Activated CD8-positive, alpha-beta T cell treated with anti-CD3 and anti-CD28 coated beads for 36 hours (primary cell): Measurements from ENCODE around the gene PRKD1. TPM values are rescaled to one million over a fixed set of nuclear protein-coding genes. Genes with fewer than 3 reads are reported as not detected.
"Not testable (repeated sequence)": the region's sequence is repeated elsewhere in the genome, so short reads cannot be mapped to it uniquely, and the experiment has no call there.

Experiments
- ATAC-seq: fragments of 200-7000 bp; cut with Tn5 transposase; one replicate; pipeline ENCODE4 v1.10.0; 2021; ENCODE audit warnings: mild to moderate bottlenecking, moderate library complexity
- CTCF ChIA-PET: fragments of 350-600 bp; sonication (Branson Sonifier 250); formaldehyde crosslinking; loops from one replicate; lab custom pipeline; 2021; ENCODE audit warnings: antibody characterized with exemption; lab: Charles Lee
- POLR2A ChIA-PET: fragments of 350-600 bp; sonication (Branson Sonifier 250); formaldehyde crosslinking; loops from one replicate; lab custom pipeline; 2021; ENCODE audit warnings: antibody characterized with exemption; lab: Charles Lee
- DNase-seq: peaks from one replicate; pipeline ENCODE4 v3.0.0-alpha.2; 2020
- H3K27ac Mint-ChIP-seq: one replicate; pipeline ENCODE4 v1.8.0; 2021; ENCODE audit warnings: mild to moderate bottlenecking, mixed read lengths
- H3K27me3 Mint-ChIP-seq: one replicate; pipeline ENCODE4 v1.8.0; 2021; ENCODE audit warnings: mixed read lengths
- H3K36me3 Mint-ChIP-seq: one replicate; pipeline ENCODE4 v1.8.0; 2021; ENCODE audit warnings: low read depth, mixed read lengths
- H3K4me1 Mint-ChIP-seq: one replicate; pipeline ENCODE4 v1.8.0; 2021; ENCODE audit warnings: low read depth, mixed read lengths
- H3K4me3 Mint-ChIP-seq: one replicate; pipeline ENCODE4 v1.8.0; 2021; ENCODE audit warnings: mild to moderate bottlenecking, moderate library complexity, mixed read lengths
- H3K9me3 Mint-ChIP-seq: one replicate; pipeline ENCODE4 v1.8.0; 2021; ENCODE audit warnings: mixed read lengths
- intact Hi-C: fragments of 100-400 bp; cut with micrococcal nuclease; formaldehyde crosslinking; loops from one replicate; pipeline ENCODE4 v1.10.0; 2022
- total RNA-seq, 2 experiments: library from RNA; stranded (reverse); gene quantifications; one replicate each; pipeline ENCODE4 v1.2.3, GENCODE V29; 2021
- TF ChIP-seq, protein P1 (sequence below): fragments of 200-600 bp; IDR thresholded peaks from one replicate; pipeline ENCODE4 v1.8.0; 2022; ENCODE audit warnings: antibody characterized with exemption, mild to moderate bottlenecking

PRKD1 gene
- total RNA-seq, 2 experiments from 2014 or later, result not detected

DNA sequence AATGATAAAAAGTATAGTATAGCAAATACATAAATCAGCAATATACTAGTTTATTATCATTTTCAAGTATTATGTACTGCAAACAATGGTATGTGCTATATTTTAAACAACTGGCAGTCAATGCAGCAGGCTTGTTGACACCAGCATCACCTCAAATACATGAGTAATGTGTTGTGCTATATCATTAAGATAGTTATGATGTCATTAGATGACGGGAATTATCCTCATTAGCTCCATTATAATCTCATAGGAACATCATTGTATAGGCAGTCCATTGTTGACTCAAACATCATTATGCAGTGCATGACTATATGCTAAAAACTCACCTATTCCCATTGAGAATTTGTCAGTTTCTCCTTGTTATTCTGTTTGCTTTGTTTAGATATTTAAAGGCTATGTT is 85.4 kb downstream of the PRKD1 start:
- DNase-seq (no peak), ATAC-seq (no peak)
- no peak overlapping the region for H3K27ac Mint-ChIP-seq
- no peaks in the 10 kb centered on the region for H3K27me3 Mint-ChIP-seq
- ChIA-PET CTCF (no interaction called here), POLR2A (no interaction called here)
- H3K9me3 Mint-ChIP-seq, result peaks cover 19% of the 10 kb centered on the region
- peaks cover 2% of the 10 kb centered on the region for H3K36me3 Mint-ChIP-seq
- TF ChIP-seq, protein P1, sequence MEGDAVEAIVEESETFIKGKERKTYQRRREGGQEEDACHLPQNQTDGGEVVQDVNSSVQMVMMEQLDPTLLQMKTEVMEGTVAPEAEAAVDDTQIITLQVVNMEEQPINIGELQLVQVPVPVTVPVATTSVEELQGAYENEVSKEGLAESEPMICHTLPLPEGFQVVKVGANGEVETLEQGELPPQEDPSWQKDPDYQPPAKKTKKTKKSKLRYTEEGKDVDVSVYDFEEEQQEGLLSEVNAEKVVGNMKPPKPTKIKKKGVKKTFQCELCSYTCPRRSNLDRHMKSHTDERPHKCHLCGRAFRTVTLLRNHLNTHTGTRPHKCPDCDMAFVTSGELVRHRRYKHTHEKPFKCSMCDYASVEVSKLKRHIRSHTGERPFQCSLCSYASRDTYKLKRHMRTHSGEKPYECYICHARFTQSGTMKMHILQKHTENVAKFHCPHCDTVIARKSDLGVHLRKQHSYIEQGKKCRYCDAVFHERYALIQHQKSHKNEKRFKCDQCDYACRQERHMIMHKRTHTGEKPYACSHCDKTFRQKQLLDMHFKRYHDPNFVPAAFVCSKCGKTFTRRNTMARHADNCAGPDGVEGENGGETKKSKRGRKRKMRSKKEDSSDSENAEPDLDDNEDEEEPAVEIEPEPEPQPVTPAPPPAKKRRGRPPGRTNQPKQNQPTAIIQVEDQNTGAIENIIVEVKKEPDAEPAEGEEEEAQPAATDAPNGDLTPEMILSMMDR, result no peak
- intact Hi-C loops, result no loop called here
- no peak overlapping the region for H3K4me3 Mint-ChIP-seq
- H3K4me1 Mint-ChIP-seq, result no peaks in the 10 kb centered on the region

DNA sequence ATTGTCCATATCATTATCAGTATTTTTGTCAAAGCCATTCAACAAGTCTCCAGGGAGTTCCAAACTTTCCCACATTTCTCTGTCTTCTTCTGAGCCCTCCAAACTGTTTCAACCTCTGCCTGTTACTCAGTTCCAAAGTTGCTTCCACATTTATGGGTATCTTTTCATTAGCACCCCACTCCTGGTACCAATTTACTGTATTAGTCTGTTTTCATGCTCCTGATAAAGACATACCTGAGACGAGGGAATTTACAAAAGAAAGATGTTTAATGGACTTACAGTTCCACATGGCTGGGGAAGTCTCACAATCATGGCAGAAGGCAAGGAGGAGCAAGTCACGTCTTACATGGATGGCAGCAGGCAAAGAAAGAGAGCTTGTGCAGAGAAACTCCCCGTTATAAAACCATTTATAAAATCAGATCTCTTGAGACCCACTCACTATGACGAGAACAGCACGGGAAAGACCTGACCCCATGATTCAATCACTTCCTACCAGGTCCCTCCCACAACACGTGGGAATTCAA is 87.2 kb downstream of the PRKD1 start:
- H3K4me3 Mint-ChIP-seq, H3K36me3 Mint-ChIP-seq, H3K27me3 Mint-ChIP-seq, H3K27ac Mint-ChIP-seq, CTCF ChIA-PET, DNase-seq, POLR2A ChIA-PET, H3K4me1 Mint-ChIP-seq, intact Hi-C loops, ATAC-seq: not testable (repeated sequence)
- H3K9me3 Mint-ChIP-seq, result peaks cover 19% of the 10 kb centered on the region

DNA sequence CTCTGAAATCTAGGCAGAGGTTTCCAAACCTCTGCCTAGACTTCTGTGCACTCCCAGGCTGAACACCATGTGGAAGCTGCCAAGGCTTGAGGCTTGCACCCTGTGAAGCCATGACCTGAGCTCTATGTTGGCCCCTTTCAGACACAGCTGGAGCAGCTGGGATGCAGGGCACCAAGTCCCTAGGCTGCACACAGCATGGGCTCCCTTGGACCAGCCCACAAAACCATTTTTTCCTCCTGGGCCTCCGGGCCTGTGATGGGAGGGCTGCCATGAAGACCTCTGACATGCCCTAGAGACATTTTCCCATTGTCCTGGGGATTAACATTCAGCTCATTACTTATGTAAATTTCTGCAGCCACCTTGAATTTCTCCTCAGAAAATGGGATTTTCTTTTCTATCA is 88.0 kb downstream of the PRKD1 start:
- CTCF ChIA-PET, POLR2A ChIA-PET, H3K4me3 Mint-ChIP-seq, H3K27ac Mint-ChIP-seq, H3K36me3 Mint-ChIP-seq, DNase-seq, ATAC-seq, H3K27me3 Mint-ChIP-seq, intact Hi-C loops, H3K4me1 Mint-ChIP-seq: not testable (repeated sequence)
- H3K9me3 Mint-ChIP-seq, result peaks cover 19% of the 10 kb centered on the region

DNA sequence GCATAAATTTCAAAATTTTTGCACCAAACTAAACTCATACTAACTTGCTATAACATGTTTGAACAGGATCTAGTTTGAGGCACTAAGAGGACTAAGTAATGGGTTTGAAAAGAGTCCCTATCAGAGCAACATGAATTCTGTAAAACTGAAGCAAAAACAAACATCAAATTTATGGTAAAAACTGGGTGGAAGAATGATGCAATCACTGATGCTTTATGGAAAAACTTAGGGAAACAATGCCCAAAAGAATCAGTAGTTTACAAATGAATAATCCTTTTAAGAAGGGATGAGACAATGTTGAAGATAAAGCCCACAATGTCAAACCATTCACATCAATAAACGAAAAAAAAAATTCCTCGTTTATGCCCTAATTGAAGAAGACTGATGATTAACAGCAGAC is 88.9 kb downstream of the PRKD1 start:
- CTCF ChIA-PET, result no interaction called here
- DNase-seq, result no peak
- no peak overlapping the region for H3K27ac Mint-ChIP-seq
- TF ChIP-seq, protein P1, result no peak
- H3K4me1 Mint-ChIP-seq, result no peaks in the 10 kb centered on the region
- peaks cover 2% of the 10 kb centered on the region for H3K36me3 Mint-ChIP-seq
- H3K9me3 Mint-ChIP-seq, result peaks cover 19% of the 10 kb centered on the region
- H3K4me3 Mint-ChIP-seq, result no peak overlapping the region
- ATAC-seq, result no peak
- H3K27me3 Mint-ChIP-seq, result no peaks in the 10 kb centered on the region
- POLR2A ChIA-PET, result no interaction called here
- intact Hi-C loops, result no loop called here

DNA sequence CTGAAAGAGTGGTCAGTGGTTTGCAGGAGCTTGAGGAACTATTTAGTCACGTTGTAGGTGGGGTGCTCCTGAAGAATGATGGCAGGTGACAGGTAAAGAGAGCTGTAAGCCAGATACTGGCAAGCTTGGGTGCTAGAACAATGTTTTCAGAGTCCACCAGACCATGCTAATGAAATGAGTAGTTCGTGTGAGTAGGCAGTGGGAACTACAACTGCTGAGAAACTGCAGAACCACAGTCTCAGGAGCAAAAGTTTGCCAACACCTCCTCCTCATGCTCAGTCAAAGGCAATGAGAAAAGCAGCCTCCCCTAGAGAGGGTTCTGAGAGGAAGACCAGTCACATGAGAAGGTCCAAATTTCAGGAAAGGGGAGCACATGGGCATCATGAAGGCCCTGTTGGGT is 91.3 kb downstream of the PRKD1 start:
- CTCF ChIA-PET, result no interaction called here
- Mint-ChIP-seq H3K27ac (no peak overlapping the region), H3K9me3 (peaks cover 18% of the 10 kb centered on the region), H3K36me3 (peaks cover 2% of the 10 kb centered on the region), H3K4me3 (no peak overlapping the region), H3K4me1 (no peaks in the 10 kb centered on the region), H3K27me3 (no peaks in the 10 kb centered on the region)
- POLR2A ChIA-PET, result no interaction called here
- DNase-seq (no peak), ATAC-seq (no peak)
- intact Hi-C loops, result no loop called here
- TF ChIP-seq, protein P1, result no peak

DNA sequence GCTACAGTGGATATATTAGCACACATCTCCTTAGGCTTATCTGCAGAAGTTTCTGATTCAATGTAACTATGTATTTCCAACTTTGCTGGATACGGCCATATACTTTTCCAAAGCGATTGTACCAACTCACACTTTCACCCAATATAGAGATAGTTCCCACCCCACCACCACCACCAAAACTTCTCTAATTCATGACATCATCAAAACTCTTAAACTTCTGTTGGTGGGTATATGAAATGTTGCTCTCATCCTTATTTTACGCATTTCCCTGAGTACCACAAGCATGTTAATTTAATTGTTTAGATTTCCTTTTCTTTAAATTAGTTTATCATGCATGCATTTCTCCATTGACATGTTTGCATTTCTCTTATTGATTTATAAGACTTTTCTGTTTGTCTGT is 95.6 kb downstream of the PRKD1 start:
- Mint-ChIP-seq H3K4me3 (no peak overlapping the region), H3K36me3 (no peaks in the 10 kb centered on the region), H3K27me3 (no peaks in the 10 kb centered on the region), H3K4me1 (no peaks in the 10 kb centered on the region), H3K9me3 (no peaks in the 10 kb centered on the region), H3K27ac (no peak overlapping the region)
- DNase-seq (no peak), ATAC-seq (no peak)
- TF ChIP-seq, protein P1, result no peak
- intact Hi-C loops, result no loop called here
- ChIA-PET CTCF (no interaction called here), POLR2A (no interaction called here)
